GM21423 (cell line): ENCODE results near the gene TP53AIP1.
"Not testable (repeated sequence)": the region's sequence is repeated elsewhere in the genome, so short reads cannot be mapped to it uniquely, and the experiment has no call there.

Source experiments
- ATAC-seq: cut with Tn5 transposase; IDR thresholded peaks from one replicate; pipeline ENCODE4 v1.9.1; 2021; ENCODE audit warnings: mild to moderate bottlenecking, moderate library complexity; ENCODE audit not compliant: unreplicated experiment

TP53AIP1 gene

DNA sequence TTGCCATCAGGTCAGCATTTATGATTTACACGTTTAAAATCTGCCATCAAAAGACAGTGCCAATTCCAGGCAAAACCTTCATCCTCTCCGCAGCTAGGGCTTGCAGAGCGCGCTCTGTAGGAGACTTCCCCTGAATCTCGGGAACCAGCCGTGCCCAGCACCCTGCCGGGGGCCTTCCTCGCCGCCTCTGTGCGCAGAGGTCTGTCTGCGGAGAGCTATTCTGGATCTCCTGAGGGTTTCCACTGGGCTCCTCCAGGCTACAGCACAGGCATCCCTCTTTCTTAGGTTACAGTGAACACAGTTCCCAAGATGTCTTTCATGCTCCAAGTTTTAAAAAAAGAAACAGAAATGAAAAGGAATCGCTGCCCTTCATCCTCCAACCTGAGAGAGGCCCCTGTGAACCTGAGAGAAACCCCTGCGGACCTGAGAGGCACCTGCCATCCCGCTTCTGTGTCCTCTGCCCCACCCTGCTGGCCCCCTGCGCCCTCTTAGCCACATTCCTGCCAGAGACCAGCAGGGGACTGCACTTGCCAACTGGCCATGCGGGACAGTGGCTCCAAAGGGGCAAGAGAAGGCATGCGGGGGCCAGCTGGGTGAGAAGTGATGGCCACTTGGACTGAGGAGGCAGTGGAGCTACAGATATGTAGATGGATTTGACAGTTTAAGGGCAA, 16.1 kb downstream of the TP53AIP1 start:
- no peak for ATAC-seq

DNA sequence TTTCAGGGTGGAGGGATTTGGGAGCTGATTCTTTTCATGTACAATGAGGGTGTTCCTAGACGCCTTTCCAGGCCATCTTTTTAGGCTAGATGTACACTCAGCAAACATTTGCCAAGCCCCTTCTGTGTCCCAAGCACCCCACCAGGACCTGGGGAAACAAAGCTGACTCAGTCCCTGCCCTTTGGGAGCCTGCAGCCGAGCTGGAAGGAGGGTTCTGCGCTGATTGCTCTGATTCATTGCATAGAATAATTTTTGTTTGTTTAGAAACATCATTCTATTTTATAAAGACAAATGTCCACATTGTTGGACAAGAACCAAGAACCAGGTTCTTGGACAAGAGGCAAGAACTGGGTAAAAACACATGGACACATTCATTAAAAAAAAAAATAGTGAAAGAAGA, 16.7 kb downstream of the TP53AIP1 start:
- ATAC-seq = no peak

DNA sequence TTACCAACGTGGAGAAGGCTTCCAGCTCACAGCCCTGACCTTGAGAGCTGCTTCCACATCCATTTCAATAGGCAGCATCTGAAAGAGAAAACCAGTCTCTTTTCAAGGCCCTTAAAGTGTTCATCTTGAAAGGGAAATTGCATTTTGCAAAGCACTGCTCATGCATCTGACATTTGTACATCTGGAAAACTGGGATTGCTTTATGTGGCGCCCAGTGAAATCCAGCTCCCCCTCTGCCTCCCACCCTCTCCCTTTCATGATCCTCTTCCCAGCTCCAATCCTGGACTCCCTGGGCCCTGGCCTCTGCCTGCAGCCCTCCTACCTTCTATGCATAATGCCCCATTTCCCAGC, 17.4 kb downstream of the TP53AIP1 start:
- no peak for ATAC-seq

DNA sequence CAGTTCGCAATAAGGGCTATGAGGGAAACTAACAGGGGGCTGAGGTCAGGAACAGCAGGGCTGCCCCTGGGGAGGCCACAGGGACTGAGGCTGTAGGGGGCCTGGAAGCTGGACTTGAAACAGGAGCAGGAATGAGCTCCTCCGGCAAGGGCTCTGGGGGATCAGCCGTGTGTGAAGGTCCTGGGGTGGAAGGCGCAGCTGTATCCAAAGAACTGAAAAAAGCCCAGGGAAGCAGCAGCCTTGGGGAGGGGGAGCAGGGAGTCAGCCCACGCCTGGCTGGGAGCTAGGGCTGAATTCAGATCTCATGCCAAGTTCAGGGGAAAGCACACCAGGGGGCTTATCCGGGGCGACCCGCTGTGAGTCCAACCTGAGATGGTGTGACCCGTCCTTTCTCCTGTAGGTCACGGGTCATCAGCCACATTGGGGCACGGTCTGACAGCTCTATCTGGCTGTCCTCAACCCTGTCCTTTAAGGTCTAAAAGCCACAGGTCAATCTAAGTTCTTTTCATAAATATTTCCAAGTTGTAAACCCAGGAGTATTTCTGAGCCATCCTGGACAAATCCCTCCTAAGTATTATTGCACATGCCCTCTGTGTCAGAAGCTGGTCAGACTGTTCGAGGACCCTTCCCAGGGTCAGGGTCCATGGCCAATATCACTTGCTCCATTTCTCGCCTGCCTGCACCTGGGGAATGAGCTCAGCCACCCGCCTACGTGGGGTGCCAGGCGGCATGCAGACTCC, 18.0 kb downstream of the TP53AIP1 start:
- ATAC-seq = no peak

DNA sequence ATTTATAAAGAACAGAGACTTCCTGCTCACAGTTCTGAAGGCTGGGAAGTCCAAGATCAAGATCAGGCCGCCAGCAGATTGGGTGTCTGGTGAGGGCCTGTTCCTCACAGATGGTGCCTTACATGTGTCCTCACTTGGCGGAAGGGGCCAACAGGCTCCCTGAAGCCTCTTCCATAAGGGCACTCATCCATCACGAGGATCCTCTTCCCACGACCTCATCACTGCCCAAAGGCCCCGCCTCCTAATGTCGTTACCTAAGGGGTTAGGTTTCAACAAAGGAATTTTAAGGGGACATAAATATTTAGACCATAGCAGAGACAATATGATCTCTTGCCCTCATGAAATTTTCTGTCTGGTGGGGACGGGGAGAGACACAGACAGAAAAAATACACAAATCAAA, 18.6 kb downstream of the TP53AIP1 start:
- no peak for ATAC-seq

DNA sequence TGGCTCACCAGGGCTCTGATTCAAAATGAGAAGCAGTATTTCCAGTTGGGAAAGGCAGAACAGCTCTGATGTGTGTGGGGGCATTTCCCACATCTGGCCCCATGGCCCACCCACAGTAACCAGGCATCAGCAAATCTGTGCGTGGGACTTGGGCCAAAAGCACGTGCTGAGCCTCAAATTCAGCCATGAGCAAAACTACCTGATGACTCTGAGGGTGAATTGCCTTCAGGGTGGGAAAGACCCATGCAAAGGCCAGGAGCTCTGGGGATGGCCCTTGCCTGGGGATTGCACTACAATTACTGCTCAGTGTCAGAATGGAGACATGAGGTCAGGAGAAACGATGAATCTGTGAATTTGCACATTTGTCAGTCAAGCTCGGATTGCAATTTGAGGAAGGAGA, 20.9 kb downstream of the TP53AIP1 start:
- no peak for ATAC-seq

DNA sequence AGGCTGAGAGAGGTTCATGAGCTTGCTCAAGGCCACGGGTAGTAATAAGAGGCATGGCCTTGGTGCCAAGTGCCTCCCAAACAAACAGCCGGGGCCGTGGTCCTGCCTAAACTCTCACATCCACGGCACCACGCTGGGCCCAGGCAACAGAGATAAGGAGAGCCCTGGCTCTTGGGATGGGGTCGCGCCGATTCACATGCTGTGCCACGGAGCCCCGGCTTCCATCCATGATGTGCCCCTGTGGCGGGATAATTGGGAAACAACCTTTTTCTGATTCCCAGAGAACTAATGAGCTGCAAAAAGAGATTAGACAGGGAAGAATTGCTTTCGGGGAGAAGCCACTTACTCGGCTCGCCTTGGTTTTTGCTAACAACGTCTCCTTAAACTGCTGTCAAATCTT, 22.0 kb downstream of the TP53AIP1 start:
- no peak for ATAC-seq

DNA sequence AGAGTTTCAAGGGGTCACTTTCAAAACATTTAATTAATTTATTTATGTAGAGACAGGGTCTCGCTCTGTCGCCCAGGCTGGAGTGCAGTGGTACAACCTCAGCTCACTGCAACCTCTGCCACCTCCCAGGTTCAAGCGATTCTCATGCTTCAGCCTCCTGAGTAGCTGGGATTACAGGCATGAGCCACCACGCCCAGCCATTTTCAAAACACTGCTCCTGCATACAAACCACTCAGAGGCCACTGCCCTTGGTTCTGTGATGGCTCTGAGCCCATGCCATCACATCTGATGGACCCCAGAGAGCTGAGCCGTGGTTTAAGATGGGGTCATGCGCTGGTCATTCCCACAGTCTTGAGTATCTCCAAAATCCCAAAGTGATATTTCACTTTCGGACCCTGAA, 23.0 kb downstream of the TP53AIP1 start:
- not testable (repeated sequence) for ATAC-seq

DNA sequence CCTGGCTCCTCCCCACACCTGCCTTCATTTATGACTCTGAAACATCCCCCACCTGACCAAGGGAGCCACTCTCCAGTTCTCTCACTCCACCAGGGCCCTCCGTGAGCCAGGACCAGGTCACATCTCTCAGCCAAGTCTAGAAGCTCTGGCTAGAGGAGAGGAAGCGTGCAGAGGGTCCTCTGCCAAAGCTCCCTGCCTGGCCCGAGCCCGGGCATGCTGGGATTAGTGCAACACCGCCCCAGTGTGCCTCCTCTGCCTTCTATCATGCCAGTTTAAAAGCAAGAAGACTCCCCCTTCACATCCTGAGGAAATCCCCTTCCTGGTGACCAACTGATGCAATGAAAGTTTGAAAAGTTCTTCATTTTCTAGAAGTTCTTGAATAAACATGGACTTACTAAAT, 23.5 kb downstream of the TP53AIP1 start:
- ATAC-seq = no peak

DNA sequence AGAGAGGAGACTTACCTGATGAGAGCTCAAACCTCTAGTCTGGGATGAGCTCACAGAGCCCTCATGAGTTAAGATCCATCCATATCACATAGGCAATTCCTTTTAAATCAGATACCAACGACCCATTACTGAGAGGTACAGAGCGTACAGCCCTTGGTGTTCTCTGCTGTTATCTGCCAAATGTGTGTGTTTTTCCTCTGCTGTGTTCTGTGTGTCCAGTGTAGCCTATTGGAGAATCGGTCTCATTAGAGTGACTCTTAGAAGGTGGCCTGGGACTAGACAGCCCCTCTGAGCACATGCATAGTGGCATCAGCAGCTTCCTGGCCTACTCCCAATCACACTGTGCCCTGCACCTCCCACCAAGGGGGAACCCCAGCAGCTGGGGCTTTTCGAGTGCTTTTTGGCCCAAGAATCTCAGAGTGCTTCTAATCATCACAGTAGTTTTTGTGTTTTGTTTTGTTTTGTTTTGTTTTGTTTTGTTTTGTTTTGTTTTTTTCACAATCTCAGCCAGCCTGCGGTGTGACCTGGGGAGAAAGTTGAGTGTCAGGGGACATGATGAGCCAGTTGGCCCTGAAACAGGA, 25.4 kb downstream of the TP53AIP1 start:
- peak; percentile 45 for ATAC-seq

DNA sequence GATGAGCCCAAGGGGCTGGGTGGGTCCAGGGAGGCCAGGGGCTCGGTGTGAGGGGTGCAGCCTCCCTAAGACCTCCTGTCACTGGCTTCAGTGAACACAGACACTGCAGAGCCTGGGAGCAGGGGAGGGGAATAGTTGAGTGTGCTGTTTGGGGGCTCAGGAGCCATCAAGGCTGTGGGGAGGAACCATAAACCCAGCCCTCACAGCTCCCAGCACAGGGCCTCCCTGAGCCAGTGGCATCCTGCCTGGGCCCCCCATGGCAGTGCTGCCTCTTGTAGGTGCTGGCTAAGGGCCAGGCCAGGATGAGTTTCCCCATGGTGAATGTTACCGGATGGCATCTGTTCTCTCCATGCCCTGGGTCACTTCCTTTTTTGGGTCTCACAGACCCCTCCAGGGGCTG, 26.0 kb downstream of the TP53AIP1 start:
- ATAC-seq = no peak

DNA sequence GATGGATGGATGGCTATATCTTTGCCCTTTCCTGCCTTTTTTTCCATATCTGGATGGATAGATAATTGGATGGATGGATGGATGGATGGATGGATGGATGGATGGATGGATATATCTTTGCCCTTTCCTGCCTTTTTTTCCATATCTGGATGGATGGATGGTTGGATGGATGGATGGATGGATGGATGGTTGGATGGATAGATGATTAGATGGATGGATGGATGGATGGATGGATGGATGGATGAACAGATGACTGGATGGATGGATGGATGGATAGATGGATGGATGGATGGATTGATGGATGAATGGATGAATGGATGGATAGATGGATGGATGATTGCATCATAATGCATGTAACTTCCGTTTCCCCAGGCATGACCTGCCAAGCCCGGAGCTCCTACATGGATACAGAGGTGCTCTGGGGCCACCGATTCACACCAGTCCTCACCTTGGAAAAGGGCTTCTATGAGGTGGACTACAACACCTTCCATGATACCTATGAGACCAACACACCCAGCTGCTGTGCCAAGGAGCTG, 26.6 kb downstream of the TP53AIP1 start:
- no peak for ATAC-seq

DNA sequence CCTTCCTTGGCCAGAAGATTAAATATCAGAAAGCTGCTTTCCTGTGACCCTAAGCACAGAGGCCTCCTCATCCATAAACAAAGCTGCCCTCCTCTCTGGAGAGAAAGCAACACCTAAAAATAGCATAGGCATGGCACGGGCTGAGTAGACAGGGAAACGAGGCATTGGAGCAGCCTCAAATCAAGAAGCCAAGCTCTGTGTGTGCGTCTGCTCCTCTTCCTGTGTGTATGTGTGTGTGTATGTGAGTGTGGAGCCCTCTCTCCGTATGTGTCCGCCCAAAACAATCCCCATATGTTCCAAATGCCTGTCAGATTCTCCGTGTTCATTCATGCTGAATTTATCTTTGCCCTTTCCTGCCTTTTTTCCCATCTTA, 27.5 kb downstream of the TP53AIP1 start:
- ATAC-seq = no peak

DNA sequence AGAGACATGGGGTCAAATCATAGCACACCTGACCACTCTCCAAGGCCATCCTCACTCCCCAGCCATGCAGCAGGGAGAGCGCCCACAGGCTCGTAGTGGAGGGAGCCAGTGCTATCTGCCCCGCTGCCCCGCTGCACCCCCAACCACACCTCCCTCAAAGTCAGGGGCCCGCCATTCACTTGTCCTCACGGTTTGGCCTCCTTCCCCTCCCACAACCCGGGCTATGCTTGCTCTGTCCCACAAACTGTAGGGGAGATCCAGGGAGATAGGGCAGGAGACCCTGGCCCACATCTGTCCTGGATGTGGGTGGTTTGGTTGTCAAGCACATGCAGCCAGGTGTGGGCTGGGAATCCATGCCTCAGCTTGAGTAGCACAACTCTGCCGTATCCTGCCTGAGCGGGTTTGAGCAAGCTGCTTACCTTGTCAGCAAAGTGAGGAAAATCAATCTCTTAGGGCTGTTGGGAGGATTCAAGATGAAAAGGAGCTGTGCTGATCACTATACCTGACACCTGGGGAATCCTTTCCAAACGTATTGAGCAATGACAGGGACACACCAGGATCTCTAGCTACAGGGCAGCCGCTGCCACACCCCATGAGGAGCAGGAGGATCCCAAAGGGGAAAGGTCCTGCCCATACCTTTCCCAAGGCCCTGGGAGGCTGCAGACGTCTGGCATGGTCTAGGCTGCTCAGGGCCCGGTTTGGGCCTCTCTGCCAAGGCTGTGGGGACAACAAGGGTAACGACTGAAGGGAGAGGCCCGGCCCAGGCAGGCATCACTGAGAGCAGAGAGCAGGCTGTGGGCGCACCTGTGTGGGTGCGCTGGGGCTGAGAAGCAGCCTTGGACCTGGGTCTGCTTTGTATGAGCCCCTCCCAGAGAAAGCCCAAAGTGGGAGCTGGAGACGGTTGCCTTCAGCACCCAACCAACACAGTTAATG, 28.2 kb downstream of the TP53AIP1 start:
- ATAC-seq = no peak

DNA sequence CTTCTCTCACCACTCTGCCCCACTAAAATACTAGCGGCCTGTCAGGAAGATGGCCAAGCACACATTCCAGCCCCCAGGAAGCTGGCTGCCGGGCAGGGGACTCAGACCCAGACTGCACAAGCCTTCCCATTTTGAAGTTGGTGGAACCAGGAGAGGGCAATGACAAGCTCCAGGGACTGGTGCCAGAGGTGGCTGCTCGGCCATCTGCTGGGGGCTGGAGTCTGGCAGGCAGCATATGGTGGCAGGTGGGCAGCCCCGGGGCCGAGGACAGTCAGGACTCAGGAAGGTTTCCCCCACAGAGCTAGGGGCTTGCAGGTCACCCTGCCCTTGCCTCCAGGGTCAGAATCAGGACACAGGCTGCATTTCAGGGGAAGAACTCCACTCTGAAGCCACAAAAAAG, 28.9 kb downstream of the TP53AIP1 start:
- no peak for ATAC-seq

DNA sequence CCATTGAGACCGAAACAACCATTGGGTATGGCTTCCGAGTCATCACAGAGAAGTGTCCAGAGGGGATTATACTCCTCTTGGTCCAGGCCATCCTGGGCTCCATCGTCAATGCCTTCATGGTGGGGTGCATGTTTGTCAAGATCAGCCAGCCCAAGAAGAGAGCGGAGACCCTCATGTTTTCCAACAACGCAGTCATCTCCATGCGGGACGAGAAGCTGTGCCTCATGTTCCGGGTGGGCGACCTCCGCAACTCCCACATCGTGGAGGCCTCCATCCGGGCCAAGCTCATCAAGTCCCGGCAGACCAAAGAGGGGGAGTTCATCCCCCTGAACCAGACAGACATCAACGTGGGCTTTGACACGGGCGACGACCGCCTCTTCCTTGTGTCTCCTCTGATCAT, 31.0 kb downstream of the TP53AIP1 start:
- ATAC-seq = no peak

DNA sequence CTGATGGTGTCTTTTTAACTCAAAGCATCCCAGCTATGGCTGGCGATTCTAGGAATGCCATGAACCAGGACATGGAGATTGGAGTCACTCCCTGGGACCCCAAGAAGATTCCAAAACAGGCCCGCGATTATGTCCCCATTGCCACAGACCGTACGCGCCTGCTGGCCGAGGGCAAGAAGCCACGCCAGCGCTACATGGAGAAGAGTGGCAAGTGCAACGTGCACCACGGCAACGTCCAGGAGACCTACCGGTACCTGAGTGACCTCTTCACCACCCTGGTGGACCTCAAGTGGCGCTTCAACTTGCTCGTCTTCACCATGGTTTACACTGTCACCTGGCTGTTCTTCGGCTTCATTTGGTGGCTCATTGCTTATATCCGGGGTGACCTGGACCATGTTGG, 31.4 kb downstream of the TP53AIP1 start:
- no peak for ATAC-seq

DNA sequence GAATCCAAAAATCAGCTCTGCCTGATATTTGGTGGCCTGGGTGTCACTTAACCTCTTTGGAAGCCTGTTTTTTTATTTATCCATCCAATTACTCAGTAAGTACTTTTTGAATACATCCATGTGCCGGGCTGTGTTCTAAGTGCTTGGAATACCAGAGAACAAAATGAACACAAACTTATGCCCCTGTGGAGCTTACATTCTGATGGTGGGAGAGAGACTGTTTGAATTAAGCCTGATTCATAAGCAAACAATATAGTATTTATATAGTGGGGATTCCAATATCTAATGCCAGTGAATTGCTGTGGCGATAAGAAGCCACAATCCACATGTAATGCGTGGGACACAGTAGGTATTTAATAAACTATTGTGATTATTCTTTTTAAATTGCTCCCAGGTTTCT, 32.1 kb downstream of the TP53AIP1 start:
- ATAC-seq = no peak

DNA sequence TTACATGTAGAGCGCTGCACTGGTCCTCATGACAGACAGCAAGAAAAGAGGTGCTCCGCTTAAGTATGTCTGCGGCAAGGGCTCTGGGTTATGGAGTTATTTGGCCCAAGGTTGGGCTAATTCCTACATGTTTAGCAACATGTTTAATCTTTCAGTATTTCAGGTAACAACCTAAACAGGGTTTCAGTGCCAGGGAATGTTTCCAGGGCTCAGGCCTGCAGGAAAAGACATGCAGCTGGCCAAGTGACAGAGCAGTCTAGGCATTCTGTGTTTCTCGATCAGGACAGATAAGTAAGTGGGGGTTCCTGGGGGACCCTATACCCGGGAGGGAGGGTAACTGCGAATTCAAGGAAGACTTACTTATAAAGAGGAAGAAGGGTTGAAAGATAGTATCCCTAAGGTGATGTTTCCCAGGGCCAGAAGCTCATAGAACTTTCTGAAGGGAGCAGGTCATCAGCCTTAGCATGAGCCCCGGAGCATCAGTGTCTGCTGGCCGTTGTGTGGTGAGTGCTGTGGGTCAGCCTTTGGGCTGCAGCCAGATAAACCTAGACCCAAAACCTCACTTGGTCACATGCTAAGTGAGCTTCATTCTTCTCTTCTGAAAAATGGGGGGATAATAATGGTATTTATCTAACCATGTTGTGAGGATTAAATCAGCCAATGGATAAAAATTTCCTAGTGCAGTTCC, 33.1 kb downstream of the TP53AIP1 start:
- ATAC-seq = no peak

DNA sequence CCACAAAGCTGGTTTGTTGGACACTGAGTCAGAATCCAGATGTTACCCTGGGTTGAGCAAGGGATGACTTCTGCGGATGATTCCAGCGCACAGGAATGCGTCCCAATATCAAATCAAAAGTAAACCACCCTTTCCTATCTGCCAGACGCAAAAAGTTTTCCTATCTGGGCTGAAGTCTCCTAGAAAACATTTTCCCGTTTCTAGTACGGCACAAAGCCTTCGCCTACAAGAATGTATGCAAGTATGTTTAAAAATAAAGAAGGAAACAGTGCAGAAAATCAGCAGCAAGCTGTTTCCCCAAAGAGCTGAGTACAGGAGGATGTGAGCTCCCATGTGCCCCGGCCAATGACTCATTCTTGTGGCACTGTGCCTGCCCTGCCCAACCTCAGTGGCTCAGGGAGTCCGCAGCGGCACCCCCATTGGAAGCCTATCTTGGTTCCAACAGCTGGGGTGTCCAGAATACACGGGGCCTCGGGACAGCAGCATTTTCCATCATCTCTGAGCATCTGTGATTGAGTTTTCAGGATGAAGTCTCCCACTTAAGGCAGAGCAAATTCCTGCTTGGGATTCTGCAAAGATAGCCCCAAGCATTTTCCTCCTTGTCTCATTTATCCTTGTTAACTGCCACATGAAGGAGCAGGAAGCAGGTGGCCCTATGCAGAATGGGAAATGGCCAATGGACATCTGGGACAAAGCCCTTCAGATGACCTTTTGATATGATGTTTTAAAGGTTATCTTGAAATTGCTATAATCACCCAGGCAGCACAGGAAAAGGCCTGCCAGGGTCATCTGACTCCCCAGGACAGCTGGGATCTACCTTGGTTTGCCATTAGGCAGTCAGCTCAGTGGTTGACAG, 34.1 kb downstream of the TP53AIP1 start:
- no peak for ATAC-seq
